Hepatocyte (in vitro differentiated cells): Measurements from ENCODE around the gene ZNF638. TPM values are rescaled to one million over a fixed set of nuclear protein-coding genes. Genes with fewer than 3 reads are reported as not detected.

Source experiments
- DNase-seq: peaks from one replicate; pipeline ENCODE4 v3.0.0-alpha.2; 2016; ENCODE audit warnings: low spot score
- H2AFZ ChIP-seq: fragments of 200-600 bp; sonication (generic); 2 replicates; pipeline ENCODE4 v1.6.0; 2016; ENCODE audit warnings: antibody characterized with exemption, mild to moderate bottlenecking
- H3K27ac ChIP-seq: fragments of 200-600 bp; sonication (generic); 2 replicates; pipeline ENCODE4 v1.5.1; 2016; ENCODE audit warnings: mild to moderate bottlenecking
- H3K27me3 ChIP-seq: fragments of 200-600 bp; sonication (generic); 2 replicates; pipeline ENCODE4 v1.6.1; 2016
- H3K36me3 ChIP-seq: fragments of 200-600 bp; sonication (generic); replicated peaks from 2 replicates; pipeline ENCODE4 v1.5.1; 2016; ENCODE audit warnings: low read depth; ENCODE audit not compliant: insufficient read depth
- H3K4me1 ChIP-seq: fragments of 200-600 bp; sonication (generic); 2 replicates; pipeline ENCODE4 v1.5.1; 2016; ENCODE audit warnings: mild to moderate bottlenecking, moderate library complexity; ENCODE audit not compliant: insufficient read depth
- H3K4me2 ChIP-seq: fragments of 200-600 bp; sonication (generic); 2 replicates; pipeline ENCODE4 v1.6.0; 2016
- H3K4me3 ChIP-seq: fragments of 200-600 bp; sonication (generic); 2 replicates; pipeline ENCODE4 v1.5.1; 2016; ENCODE audit warnings: mild to moderate bottlenecking
- H3K79me2 ChIP-seq: fragments of 200-600 bp; sonication (generic); 2 replicates; pipeline ENCODE4 v1.6.0; 2017; ENCODE audit warnings: mild to moderate bottlenecking
- H3K9me2 ChIP-seq: fragments of 200-600 bp; sonication (generic); replicated peaks from 2 replicates; pipeline ENCODE4 v1.6.0; 2017; ENCODE audit warnings: mild to moderate bottlenecking; ENCODE audit not compliant: insufficient read depth
- H3K9me3 ChIP-seq: fragments of 200-600 bp; sonication (generic); 2 replicates; pipeline ENCODE4 v1.5.1; 2016; ENCODE audit warnings: low read depth, mild to moderate bottlenecking
- H4K20me1 ChIP-seq: fragments of 200-600 bp; sonication (generic); 2 replicates; pipeline ENCODE4 v1.6.0; 2016; ENCODE audit warnings: mild to moderate bottlenecking; ENCODE audit not compliant: insufficient read depth, poor library complexity, severe bottlenecking
- EZH2 ChIP-seq: fragments of 200-600 bp; sonication (generic); IDR thresholded peaks from 2 replicates; pipeline ENCODE4 v1.6.1; 2016; ENCODE audit warnings: antibody characterized with exemption, mild to moderate bottlenecking, borderline replicate concordance
- EZH2phosphoT487 ChIP-seq: fragments of 200-600 bp; sonication (generic); IDR thresholded peaks from one replicate; pipeline ENCODE4 v1.6.1; 2018; ENCODE audit warnings: antibody characterized with exemption, mild to moderate bottlenecking, low read depth, moderate library complexity; ENCODE audit not compliant: unreplicated experiment, severe bottlenecking
- WGBS: methylation state at CpG from one replicate; pipeline ENCODE4 v1.1.6; 2016; ENCODE audit warnings: low lambda C conversion rate; ENCODE audit errors: missing lambda C conversion rate; 5-methylcytosine and 5-hydroxymethylcytosine counted together
- polyA plus RNA-seq: library from polyadenylated mRNA; unstranded; fragments of >200 nt; fragmentation: Nextera tagmentation; extraction: Ambion mirVana; gene quantifications from 2 replicates; pipeline ENCODE4 v1.2.1, GENCODE V29; 2016
- total RNA-seq: library from RNA; depleted of rRNA; stranded (reverse); fragments of >200 nt; gene quantifications from 2 replicates; pipeline ENCODE4 v1.2.3, GENCODE V29; 2014
- TF ChIP-seq, protein P1 (sequence below): fragments of 200-600 bp; sonication (generic); IDR thresholded peaks from 2 replicates; pipeline ENCODE4 v1.5.1; 2016; ENCODE audit warnings: antibody characterized with exemption, mild to moderate bottlenecking; ENCODE audit not compliant: poor library complexity

ZNF638 gene
- total and polyA plus RNA-seq, 2 experiments from 2014 or later, result 41.2 to 141 TPM

DNA sequence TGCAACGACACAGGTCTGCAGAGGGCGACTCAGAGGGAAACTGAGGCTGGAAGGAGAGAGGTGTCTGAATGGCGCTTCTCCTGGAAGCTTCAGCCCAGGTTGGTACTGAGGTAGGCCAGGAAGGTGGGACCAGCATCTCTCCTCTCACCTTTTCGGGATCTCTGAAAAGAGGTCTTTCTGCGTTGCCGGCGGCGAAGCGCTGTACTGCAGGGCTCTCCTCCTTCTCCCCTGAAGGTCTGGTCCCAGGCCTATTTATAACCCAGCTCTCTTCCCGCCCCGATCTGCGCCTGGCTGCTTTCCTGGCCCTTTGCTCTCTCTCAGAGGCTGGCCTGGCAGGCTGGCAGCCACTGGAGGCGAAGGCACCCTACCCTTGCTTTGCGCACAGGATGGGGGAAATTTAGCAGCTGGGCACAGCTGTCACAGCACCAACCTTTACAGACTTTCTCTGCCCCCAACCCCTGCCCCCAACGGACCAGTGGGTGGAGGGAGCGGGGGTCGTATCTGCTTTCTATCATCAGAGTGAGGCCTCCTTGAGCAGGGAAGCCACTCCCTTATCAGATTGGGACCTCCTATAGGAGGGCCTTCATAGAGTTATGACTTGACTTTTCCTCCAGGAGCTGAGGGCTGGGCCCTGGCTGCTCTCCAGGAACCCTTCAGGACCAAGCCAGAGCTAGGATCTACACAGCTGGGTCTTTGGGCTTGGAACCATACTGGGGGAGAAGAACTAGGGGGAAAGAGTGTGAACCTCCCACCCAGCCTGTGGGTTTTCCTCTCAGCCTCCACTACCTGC is 122.8 kb downstream of the ZNF638 start:
- Histone ChIP-seq H3K27ac (no peak overlapping the region), H3K9me2 (no peaks in the 10 kb centered on the region), H3K79me2 (no peaks in the 10 kb centered on the region), H3K4me3 (no peak overlapping the region), H3K36me3 (no peaks in the 10 kb centered on the region), H3K4me2 (peak overlapping the region; percentile 95), H4K20me1 (no peaks in the 10 kb centered on the region), H3K9me3 (no peaks in the 10 kb centered on the region), H3K4me1 (peaks cover 5% of the 10 kb centered on the region), H3K27me3 (peaks cover 37% of the 10 kb centered on the region), H2AFZ (no peak overlapping the region)
- no peak for DNase-seq
- TF ChIP-seq, protein P1, sequence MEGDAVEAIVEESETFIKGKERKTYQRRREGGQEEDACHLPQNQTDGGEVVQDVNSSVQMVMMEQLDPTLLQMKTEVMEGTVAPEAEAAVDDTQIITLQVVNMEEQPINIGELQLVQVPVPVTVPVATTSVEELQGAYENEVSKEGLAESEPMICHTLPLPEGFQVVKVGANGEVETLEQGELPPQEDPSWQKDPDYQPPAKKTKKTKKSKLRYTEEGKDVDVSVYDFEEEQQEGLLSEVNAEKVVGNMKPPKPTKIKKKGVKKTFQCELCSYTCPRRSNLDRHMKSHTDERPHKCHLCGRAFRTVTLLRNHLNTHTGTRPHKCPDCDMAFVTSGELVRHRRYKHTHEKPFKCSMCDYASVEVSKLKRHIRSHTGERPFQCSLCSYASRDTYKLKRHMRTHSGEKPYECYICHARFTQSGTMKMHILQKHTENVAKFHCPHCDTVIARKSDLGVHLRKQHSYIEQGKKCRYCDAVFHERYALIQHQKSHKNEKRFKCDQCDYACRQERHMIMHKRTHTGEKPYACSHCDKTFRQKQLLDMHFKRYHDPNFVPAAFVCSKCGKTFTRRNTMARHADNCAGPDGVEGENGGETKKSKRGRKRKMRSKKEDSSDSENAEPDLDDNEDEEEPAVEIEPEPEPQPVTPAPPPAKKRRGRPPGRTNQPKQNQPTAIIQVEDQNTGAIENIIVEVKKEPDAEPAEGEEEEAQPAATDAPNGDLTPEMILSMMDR, result no peak
- no peak for TF ChIP-seq EZH2phosphoT487
- TF ChIP-seq EZH2, result no peak
- 56% methylated on average over 17 of the region's 17 CpGs for WGBS

DNA sequence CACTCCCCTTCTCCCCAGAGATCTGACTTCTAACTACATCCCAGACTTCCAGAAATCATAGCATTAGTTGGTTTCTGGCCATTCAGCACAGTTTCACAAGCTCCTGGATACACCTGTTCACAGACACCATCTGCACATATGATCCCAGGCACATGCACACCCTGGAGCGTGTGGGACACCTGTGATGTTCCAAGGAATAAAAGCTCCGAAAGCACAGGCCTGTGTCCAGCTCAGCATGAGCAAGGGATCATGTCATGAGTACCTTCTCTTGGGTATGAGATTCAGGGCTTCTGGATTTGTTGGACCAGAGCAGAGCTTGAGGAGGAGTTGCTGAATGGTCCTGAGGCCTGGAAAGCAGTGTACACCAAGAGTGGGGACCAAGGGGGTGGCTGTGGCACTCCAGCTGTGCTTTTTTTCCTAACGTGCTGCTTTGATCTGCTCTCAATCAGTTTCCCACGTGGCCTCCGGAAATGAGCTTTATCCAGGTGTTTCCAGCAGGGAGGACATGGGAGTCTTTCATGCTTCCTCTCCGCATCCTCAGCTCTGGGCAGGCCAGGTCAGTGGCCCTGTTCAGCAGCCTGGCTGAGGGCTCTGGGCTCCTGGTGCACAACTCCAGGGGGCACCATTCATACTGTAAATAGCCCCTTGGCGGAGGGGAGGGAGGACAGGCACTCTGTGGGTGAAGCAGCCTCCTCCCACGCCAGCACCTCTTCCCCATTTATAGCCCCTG is 123.6 kb downstream of the ZNF638 start:
- Histone ChIP-seq H4K20me1 (no peaks in the 10 kb centered on the region), H3K27me3 (peaks cover 37% of the 10 kb centered on the region), H3K4me3 (no peak overlapping the region), H3K4me2 (no peak overlapping the region), H3K79me2 (no peaks in the 10 kb centered on the region), H3K36me3 (no peaks in the 10 kb centered on the region), H3K9me2 (no peaks in the 10 kb centered on the region), H3K9me3 (no peaks in the 10 kb centered on the region), H2AFZ (no peak overlapping the region), H3K27ac (no peak overlapping the region), H3K4me1 (peaks cover 5% of the 10 kb centered on the region)
- whole genome bisulfite sequencing, result 66% methylated on average over 8 of the region's 8 CpGs
- DNase-seq, result no peak
- TF ChIP-seq EZH2 (no peak), EZH2phosphoT487 (no peak)
- TF ChIP-seq, protein P1, result no peak

DNA sequence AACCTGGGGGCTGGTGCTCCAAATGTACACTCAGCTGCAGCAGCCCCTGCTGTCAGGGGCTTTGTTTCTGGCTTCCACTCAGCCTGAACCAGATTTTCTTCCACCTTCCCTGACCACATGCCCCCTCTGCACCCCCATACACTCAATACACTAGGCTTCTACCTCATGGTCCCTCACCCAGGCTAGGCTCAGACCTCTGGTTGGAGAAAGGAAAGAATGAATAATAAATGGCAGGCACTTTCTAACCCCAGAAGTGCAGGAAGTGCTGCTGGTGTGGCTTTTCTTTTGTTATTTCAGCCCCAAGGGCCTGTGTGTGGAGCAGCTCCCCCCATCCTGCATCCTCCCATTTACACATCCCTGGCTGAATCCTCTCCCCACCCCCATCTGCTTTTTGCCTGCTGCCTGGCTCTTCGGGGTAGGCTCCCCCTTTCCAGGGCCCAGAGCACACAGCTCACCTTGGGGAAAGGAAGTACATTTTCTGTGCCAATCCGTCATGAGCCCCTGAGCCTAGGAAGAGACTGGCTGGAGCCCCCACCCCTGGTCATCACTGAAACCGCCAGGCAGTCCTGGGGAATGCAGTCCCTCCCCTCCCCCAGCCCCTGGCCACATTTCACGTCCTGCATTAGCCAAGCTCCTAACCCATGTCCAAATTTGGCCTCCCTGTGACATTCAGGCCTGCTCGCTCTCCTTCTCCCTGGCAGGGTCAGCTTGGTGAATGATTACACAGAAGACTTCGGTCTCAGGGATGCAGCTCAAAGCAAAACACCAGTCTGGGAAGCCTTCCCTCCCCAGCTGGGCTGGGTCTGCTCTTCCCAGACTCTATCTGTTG is 124.4 kb downstream of the ZNF638 start:
- H2AFZ ChIP-seq, result no peak overlapping the region
- peaks cover 5% of the 10 kb centered on the region for H3K4me1 ChIP-seq
- no peak overlapping the region for H3K4me2 ChIP-seq
- H3K27ac ChIP-seq, result no peak overlapping the region
- no peaks in the 10 kb centered on the region for H3K79me2 ChIP-seq
- TF ChIP-seq, protein P1, result no peak
- TF ChIP-seq EZH2phosphoT487 (no peak), EZH2 (no peak)
- 38% methylated on average over 6 of the region's 6 CpGs for WGBS
- H3K4me3 ChIP-seq, result no peak overlapping the region
- H3K9me3 ChIP-seq, result no peaks in the 10 kb centered on the region
- H4K20me1 ChIP-seq, result no peaks in the 10 kb centered on the region
- no peaks in the 10 kb centered on the region for H3K36me3 ChIP-seq
- no peak for DNase-seq
- H3K27me3 ChIP-seq, result peaks cover 37% of the 10 kb centered on the region
- H3K9me2 ChIP-seq, result no peaks in the 10 kb centered on the region
